ENCODE results near the gene RBM42.

- TF ChIP-seq, protein P1, sequence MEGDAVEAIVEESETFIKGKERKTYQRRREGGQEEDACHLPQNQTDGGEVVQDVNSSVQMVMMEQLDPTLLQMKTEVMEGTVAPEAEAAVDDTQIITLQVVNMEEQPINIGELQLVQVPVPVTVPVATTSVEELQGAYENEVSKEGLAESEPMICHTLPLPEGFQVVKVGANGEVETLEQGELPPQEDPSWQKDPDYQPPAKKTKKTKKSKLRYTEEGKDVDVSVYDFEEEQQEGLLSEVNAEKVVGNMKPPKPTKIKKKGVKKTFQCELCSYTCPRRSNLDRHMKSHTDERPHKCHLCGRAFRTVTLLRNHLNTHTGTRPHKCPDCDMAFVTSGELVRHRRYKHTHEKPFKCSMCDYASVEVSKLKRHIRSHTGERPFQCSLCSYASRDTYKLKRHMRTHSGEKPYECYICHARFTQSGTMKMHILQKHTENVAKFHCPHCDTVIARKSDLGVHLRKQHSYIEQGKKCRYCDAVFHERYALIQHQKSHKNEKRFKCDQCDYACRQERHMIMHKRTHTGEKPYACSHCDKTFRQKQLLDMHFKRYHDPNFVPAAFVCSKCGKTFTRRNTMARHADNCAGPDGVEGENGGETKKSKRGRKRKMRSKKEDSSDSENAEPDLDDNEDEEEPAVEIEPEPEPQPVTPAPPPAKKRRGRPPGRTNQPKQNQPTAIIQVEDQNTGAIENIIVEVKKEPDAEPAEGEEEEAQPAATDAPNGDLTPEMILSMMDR (IDR thresholded peaks at IDR 0.05): no peak
- TF ChIP-seq POLR2A (IDR thresholded peaks at IDR 0.05) (no peak), POLR2AphosphoS5 (IDR thresholded peaks at IDR 0.05) (no peak)
Measured at GRCh38 chr19:35622750-35623149, 6.1 kb upstream of the RBM42 start.
